Natural killer cell treated with Interleukin-12 subunit alpha and Interleukin-12 subunit beta and Interleukin-15 and Interleukin-18, amount 100 ng/mL, for 72 hours (primary cell): ENCODE measurements around the gene CEP72. TPM values are rescaled to one million over a fixed set of nuclear protein-coding genes. Genes with fewer than 3 reads are reported as not detected.
A peak's percentile ranks its signal among the peaks of the same experiment; 100 is the strongest.

ENCODE experiments used
- ATAC-seq, 2 donors: fragments of 150-1000 bp; cut with Tn5 transposase in 1 of 2; sonication (Bioruptor Pico), chemical (Tn5 transposase) in 1 of 2; 2 replicates each; pipeline ENCODE4 v1.10.0; 2021
- DNase-seq: peaks from one replicate; pipeline ENCODE4 v3.0.0; 2022; ENCODE audit warnings: low spot score
- H3K27ac Mint-ChIP-seq, 2 donors: 1 replicate in 1 of 2; 2 replicates in 1 of 2; pipeline ENCODE4 v1.8.0; 2022; ENCODE audit warnings: mixed read lengths in 2 of 2, mild to moderate bottlenecking in 1 of 2, moderate library complexity in 1 of 2
- H3K27me3 Mint-ChIP-seq, 2 donors: 1 replicate in 1 of 2; 2 replicates in 1 of 2; pipeline ENCODE4 v1.8.0; 2022; ENCODE audit warnings: mixed read lengths in 2 of 2
- H3K36me3 Mint-ChIP-seq: one replicate; pipeline ENCODE4 v1.8.0; 2022; ENCODE audit warnings: mixed read lengths
- H3K4me1 Mint-ChIP-seq, 2 donors: 1 replicate in 1 of 2; 2 replicates in 1 of 2; pipeline ENCODE4 v1.8.0; 2022; ENCODE audit warnings: low read depth in 2 of 2, mixed read lengths in 2 of 2, mild to moderate bottlenecking in 1 of 2
- H3K4me3 Mint-ChIP-seq: one replicate; pipeline ENCODE4 v1.8.0; 2022; ENCODE audit warnings: mixed read lengths
- H3K9me3 Mint-ChIP-seq: 2 replicates; pipeline ENCODE4 v1.8.0; 2022; ENCODE audit warnings: mixed read lengths
- total RNA-seq, 2 donors: library from RNA; stranded (reverse); gene quantifications; one replicate each; pipeline ENCODE4 v1.2.3, GENCODE V29; 2022

The CEP72 gene
- total RNA-seq, 2 donors from 2014 or later: 15.3 to 58.1 TPM

GRCh38 chr5:635306-636055 is 23.3 kb downstream of the CEP72 start:
- no peak for DNase-seq
- no peak for ATAC-seq
- no peaks in the 10 kb centered on the region for H3K27me3 Mint-ChIP-seq
- H3K4me1 Mint-ChIP-seq: no peaks in the 10 kb centered on the region
- H3K4me3 Mint-ChIP-seq: no peak overlapping the region
- peaks cover 6% of the 10 kb centered on the region for H3K36me3 Mint-ChIP-seq
- no peak overlapping the region for H3K27ac Mint-ChIP-seq
- no peaks in the 10 kb centered on the region for H3K9me3 Mint-ChIP-seq

- H3K27me3 Mint-ChIP-seq: no peaks in the 10 kb centered on the region
- no peaks in the 10 kb centered on the region for H3K9me3 Mint-ChIP-seq
- no peak for ATAC-seq
- H3K4me1 Mint-ChIP-seq: no peaks in the 10 kb centered on the region
- H3K4me3 Mint-ChIP-seq: no peak overlapping the region
- DNase-seq: no peak
- H3K36me3 Mint-ChIP-seq: peaks cover 6% of the 10 kb centered on the region
- no peak overlapping the region for H3K27ac Mint-ChIP-seq
Observed at GRCh38 chr5:636951-637350, 24.8 kb downstream of the CEP72 start.

GRCh38 chr5:637581-638450 is 25.7 kb downstream of the CEP72 start:
- Mint-ChIP-seq H3K9me3 (no peaks in the 10 kb centered on the region), H3K4me3 (no peak overlapping the region), H3K36me3 (peaks cover 6% of the 10 kb centered on the region), H3K4me1 (no peaks in the 10 kb centered on the region), H3K27me3 (no peaks in the 10 kb centered on the region), H3K27ac (no peak overlapping the region)
- DNase-seq: no peak
- ATAC-seq: no peak

- no peak for ATAC-seq
- no peak for DNase-seq
- Mint-ChIP-seq H3K4me3 (no peak overlapping the region), H3K9me3 (no peaks in the 10 kb centered on the region), H3K27ac (no peak overlapping the region), H3K36me3 (peaks cover 6% of the 10 kb centered on the region), H3K4me1 (no peaks in the 10 kb centered on the region), H3K27me3 (no peaks in the 10 kb centered on the region)
Observed at GRCh38 chr5:638501-639252, 26.5 kb downstream of the CEP72 start.

GRCh38 chr5:639253-639530 is 27.1 kb downstream of the CEP72 start:
- ATAC-seq: no peak
- Mint-ChIP-seq H3K4me1 (no peaks in the 10 kb centered on the region), H3K4me3 (no peak overlapping the region), H3K9me3 (no peaks in the 10 kb centered on the region), H3K27me3 (no peaks in the 10 kb centered on the region), H3K36me3 (peaks cover 6% of the 10 kb centered on the region), H3K27ac (no peak overlapping the region)
- DNase-seq: no peak

- Mint-ChIP-seq H3K4me1 (no peaks in the 10 kb centered on the region), H3K27ac (no peak overlapping the region), H3K27me3 (no peaks in the 10 kb centered on the region), H3K36me3 (peaks cover 6% of the 10 kb centered on the region), H3K9me3 (no peaks in the 10 kb centered on the region), H3K4me3 (no peak overlapping the region)
- no peak for ATAC-seq
- no peak for DNase-seq
Observed at GRCh38 chr5:639584-640213, 27.6 kb downstream of the CEP72 start.

- ATAC-seq: peak in 1 of 2 donors; percentile 34
- Mint-ChIP-seq H3K4me1 (no peaks in the 10 kb centered on the region), H3K27ac (no peak overlapping the region), H3K4me3 (no peak overlapping the region), H3K27me3 (no peaks in the 10 kb centered on the region), H3K36me3 (peaks cover 7% of the 10 kb centered on the region), H3K9me3 (no peaks in the 10 kb centered on the region)
- DNase-seq: no peak
Observed at GRCh38 chr5:640461-641330, 28.6 kb downstream of the CEP72 start.

GRCh38 chr5:641331-641765 is 29.2 kb downstream of the CEP72 start:
- no peak overlapping the region for H3K4me3 Mint-ChIP-seq
- no peaks in the 10 kb centered on the region for H3K27me3 Mint-ChIP-seq
- no peak for DNase-seq
- H3K27ac Mint-ChIP-seq: no peak overlapping the region
- H3K36me3 Mint-ChIP-seq: peaks cover 6% of the 10 kb centered on the region
- H3K9me3 Mint-ChIP-seq: no peaks in the 10 kb centered on the region
- no peak for ATAC-seq
- H3K4me1 Mint-ChIP-seq: no peaks in the 10 kb centered on the region

GRCh38 chr5:642481-642880 is 30.3 kb downstream of the CEP72 start:
- ATAC-seq (no peak), DNase-seq (no peak)
- peaks cover 6% of the 10 kb centered on the region for H3K36me3 Mint-ChIP-seq
- H3K27ac Mint-ChIP-seq: no peak overlapping the region
- H3K9me3 Mint-ChIP-seq: no peaks in the 10 kb centered on the region
- no peaks in the 10 kb centered on the region for H3K4me1 Mint-ChIP-seq
- no peaks in the 10 kb centered on the region for H3K27me3 Mint-ChIP-seq
- H3K4me3 Mint-ChIP-seq: no peak overlapping the region

GRCh38 chr5:643351-643801 is 31.2 kb downstream of the CEP72 start:
- Mint-ChIP-seq H3K4me1 (no peaks in the 10 kb centered on the region), H3K36me3 (peaks cover 6% of the 10 kb centered on the region), H3K27me3 (no peaks in the 10 kb centered on the region), H3K4me3 (no peak overlapping the region), H3K27ac (no peak overlapping the region), H3K9me3 (no peaks in the 10 kb centered on the region)
- DNase-seq (no peak), ATAC-seq (no peak)

- Mint-ChIP-seq H3K9me3 (no peaks in the 10 kb centered on the region), H3K27ac (no peak overlapping the region), H3K27me3 (no peaks in the 10 kb centered on the region), H3K36me3 (peaks cover 6% of the 10 kb centered on the region), H3K4me1 (no peaks in the 10 kb centered on the region), H3K4me3 (no peak overlapping the region)
- DNase-seq: no peak
- no peak for ATAC-seq
Observed at GRCh38 chr5:643811-644271, 31.7 kb downstream of the CEP72 start.

GRCh38 chr5:644509-644908 is 32.4 kb downstream of the CEP72 start:
- Mint-ChIP-seq H3K4me3 (no peak overlapping the region), H3K9me3 (no peaks in the 10 kb centered on the region), H3K36me3 (peaks cover 6% of the 10 kb centered on the region), H3K4me1 (no peaks in the 10 kb centered on the region), H3K27ac (no peak overlapping the region), H3K27me3 (no peaks in the 10 kb centered on the region)
- ATAC-seq: no peak
- DNase-seq: no peak

- Mint-ChIP-seq H3K36me3 (peaks cover 6% of the 10 kb centered on the region), H3K27me3 (no peaks in the 10 kb centered on the region), H3K4me1 (no peaks in the 10 kb centered on the region), H3K4me3 (no peak overlapping the region), H3K9me3 (no peaks in the 10 kb centered on the region), H3K27ac (no peak overlapping the region)
- no peak for ATAC-seq
- no peak for DNase-seq
Observed at GRCh38 chr5:644971-645370, 32.8 kb downstream of the CEP72 start.
